Tibial nerve (tissue), 4 donors: ENCODE measurements around the gene ADGRG4.
A peak's percentile ranks its signal among the peaks of the same experiment; 100 is the strongest.

Experiments
- EP300 ChIP-seq, 2 donors: sonication (generic); formaldehyde crosslinking; IDR thresholded peaks; one replicate each; pipeline ENCODE4 v1.6.1; 2017; ENCODE audit warnings: antibody characterized with exemption in 2 of 2, mild to moderate bottlenecking in 1 of 2
- POLR2A ChIP-seq, 2 donors: fragments of 450-650 bp; IDR thresholded peaks; one replicate each; pipeline ENCODE4 v1.6.1; 2017; ENCODE audit warnings: antibody characterized with exemption in 2 of 2, mild to moderate bottlenecking in 2 of 2, moderate library complexity in 2 of 2
- TF ChIP-seq, protein P1 (sequence below), 5 experiments: fragments of 200-600 bp in 3 of 5; fragments of 450-650 bp in 2 of 5; sonication (generic) in 3 of 5; IDR thresholded peaks; one replicate each; pipeline ENCODE4 v1.5.1; 2016 to 2019; ENCODE audit warnings: antibody characterized with exemption in 5 of 5, mild to moderate bottlenecking in 3 of 5, moderate library complexity in 2 of 5

DNA sequence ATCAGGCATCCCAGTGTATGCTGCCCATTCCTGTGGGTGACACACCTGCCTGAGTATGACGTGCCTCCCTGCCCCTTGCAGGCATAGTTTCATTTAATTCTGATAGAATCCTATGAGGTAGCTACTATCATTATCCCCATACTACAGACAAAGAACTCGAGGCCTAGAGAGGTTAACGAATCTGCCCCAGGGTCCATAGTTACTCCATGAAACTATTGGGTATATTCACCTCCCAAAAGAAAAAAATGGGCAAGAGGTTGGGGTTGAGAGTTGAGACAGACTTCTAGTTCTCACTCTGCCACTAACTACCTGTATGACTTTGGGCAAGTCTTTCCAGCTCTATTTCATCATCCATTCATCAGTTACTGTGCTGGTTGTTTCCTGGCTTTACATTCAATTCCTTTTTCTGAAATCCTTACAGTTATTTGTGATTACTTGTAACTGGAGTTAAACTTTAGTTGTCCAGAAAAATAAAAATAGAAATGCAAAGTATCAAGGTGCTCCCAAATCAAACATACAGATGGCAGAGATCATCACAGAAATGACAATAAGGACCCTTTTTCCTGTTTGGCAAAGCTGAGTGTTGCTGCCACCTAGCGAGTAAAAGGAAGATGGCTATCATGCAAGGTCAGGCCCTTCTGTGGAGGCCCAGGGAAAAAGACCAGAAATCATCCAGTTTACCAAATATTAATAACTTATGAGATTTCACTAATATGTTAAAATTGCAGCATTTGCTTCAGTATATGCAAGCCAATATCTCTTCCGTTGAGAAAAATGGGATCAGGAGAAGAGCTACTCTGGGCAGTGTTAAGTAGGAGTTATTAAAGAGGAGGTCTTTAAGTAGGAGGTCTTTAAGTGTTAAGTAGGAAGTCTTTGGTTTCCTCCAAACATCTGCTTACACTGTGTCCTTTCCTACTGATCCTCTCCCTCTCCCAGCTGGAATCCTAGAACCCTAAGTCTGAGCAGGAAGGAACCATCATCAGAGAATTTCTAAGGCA, 32.4 kb upstream of the ADGRG4 start:
- TF ChIP-seq, protein P1, sequence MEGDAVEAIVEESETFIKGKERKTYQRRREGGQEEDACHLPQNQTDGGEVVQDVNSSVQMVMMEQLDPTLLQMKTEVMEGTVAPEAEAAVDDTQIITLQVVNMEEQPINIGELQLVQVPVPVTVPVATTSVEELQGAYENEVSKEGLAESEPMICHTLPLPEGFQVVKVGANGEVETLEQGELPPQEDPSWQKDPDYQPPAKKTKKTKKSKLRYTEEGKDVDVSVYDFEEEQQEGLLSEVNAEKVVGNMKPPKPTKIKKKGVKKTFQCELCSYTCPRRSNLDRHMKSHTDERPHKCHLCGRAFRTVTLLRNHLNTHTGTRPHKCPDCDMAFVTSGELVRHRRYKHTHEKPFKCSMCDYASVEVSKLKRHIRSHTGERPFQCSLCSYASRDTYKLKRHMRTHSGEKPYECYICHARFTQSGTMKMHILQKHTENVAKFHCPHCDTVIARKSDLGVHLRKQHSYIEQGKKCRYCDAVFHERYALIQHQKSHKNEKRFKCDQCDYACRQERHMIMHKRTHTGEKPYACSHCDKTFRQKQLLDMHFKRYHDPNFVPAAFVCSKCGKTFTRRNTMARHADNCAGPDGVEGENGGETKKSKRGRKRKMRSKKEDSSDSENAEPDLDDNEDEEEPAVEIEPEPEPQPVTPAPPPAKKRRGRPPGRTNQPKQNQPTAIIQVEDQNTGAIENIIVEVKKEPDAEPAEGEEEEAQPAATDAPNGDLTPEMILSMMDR (IDR thresholded peaks at IDR 0.05): peak; percentile 48 to 72 (median 70)
- no peak for TF ChIP-seq EP300 (IDR thresholded peaks at IDR 0.05)
- no peak for TF ChIP-seq POLR2A (IDR thresholded peaks at IDR 0.05)
